Left cardiac atrium (tissue), 4 donors: Measurements from ENCODE around the gene ZNF516. TPM values are rescaled to one million over a fixed set of nuclear protein-coding genes. Genes with fewer than 3 reads are reported as not detected.
"Not testable (repeated sequence)": the region's sequence is repeated elsewhere in the genome, so short reads cannot be mapped to it uniquely, and the experiment has no call there.

Source experiments
- ATAC-seq, 2 donors: fragments of 200-7000 bp; cut with Tn5 transposase; one replicate each; pipeline ENCODE4 v1.9.1; 2020; ENCODE audit warnings: mild to moderate bottlenecking in 2 of 2, moderate library complexity in 2 of 2
- DNase-seq: peaks from one replicate; pipeline ENCODE4 v3.0.0-alpha.2; 2020
- intact Hi-C, 2 donors: fragments of 100-400 bp; cut with DNase I; formaldehyde crosslinking; loops; one replicate each; pipeline versions ENCODE4 v1.14.1 to v1.15.1; 2022 to 2023
- long read RNA-seq: library from polyadenylated mRNA; unstranded; transcript quantifications from one replicate; pipeline ENCODE4 v2.0.0, GENCODE V29; 2021
- total RNA-seq, 2 donors: library from RNA; stranded (reverse); fragmentation: NEBNext Ultra II Directional; extraction: Animal tissue kit (Norgen Biotek cat#: 25700); gene quantifications; one replicate each; pipeline ENCODE4 v1.2.1, GENCODE V29; 2021
- donor health status: DM: no; HTN: yes; CAD: no.
- donor health status: DM: no; HTN: yes; CAD: no; lungs with severe emphysema.
- donor health status: DM: yes; HTN: yes; CAD: no.
- donor health status: Dilated cardiomyopathy.

Gene ZNF516, protein sequence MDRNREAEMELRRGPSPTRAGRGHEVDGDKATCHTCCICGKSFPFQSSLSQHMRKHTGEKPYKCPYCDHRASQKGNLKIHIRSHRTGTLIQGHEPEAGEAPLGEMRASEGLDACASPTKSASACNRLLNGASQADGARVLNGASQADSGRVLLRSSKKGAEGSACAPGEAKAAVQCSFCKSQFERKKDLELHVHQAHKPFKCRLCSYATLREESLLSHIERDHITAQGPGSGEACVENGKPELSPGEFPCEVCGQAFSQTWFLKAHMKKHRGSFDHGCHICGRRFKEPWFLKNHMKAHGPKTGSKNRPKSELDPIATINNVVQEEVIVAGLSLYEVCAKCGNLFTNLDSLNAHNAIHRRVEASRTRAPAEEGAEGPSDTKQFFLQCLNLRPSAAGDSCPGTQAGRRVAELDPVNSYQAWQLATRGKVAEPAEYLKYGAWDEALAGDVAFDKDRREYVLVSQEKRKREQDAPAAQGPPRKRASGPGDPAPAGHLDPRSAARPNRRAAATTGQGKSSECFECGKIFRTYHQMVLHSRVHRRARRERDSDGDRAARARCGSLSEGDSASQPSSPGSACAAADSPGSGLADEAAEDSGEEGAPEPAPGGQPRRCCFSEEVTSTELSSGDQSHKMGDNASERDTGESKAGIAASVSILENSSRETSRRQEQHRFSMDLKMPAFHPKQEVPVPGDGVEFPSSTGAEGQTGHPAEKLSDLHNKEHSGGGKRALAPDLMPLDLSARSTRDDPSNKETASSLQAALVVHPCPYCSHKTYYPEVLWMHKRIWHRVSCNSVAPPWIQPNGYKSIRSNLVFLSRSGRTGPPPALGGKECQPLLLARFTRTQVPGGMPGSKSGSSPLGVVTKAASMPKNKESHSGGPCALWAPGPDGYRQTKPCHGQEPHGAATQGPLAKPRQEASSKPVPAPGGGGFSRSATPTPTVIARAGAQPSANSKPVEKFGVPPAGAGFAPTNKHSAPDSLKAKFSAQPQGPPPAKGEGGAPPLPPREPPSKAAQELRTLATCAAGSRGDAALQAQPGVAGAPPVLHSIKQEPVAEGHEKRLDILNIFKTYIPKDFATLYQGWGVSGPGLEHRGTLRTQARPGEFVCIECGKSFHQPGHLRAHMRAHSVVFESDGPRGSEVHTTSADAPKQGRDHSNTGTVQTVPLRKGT
- 10 to 100 TPM; 14.9 to 15.7 TPM for total RNA-seq
- long read RNA-seq: 0 reads

DNA sequence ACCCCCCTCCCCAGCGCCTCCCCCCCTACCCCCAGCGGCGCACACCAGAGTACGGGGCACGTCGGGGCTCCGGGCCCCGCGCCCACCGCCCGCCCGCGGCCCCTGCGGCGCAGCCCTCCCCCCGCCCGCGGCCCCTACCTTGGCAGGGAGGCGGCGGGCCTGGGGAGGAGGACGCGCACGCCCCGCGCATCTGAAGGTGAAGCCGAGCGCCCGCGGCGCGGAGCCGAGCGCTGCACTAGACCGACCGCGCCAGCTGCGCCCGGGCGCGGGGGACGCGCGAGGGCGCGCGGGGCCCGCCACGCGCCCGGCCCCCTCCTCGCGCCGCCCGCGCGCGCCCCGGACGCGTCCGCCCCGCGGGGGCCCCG, at the start of gene ZNF516:
Gene ZNF516 (minus strand): TSS at position 237 of the 365 bp plus-strand sequence. CDS start 52,188 bp downstream, outside the sequence.
- intact Hi-C loops: no loop called here
- DNase-seq (peak; percentile 59), ATAC-seq (no peak)

DNA sequence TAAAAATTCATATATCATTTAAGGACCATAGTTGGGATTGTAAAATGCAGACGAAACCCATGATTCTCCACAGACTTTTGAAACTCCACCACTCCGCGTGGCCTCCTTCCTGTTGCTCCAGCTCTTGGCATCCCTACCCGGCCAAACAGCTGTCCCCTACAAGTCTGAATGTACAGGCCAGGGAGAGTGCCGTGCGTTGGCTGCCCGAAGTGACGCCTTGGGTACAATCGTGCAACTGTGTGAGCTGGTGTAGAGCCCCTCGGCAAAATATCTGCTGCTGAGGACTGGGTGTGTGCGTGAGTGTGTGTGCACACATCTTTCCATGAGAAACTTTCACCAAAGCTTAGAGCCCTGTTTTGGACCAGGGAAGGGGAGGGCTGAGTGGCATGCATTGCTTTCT, 43.8 kb upstream of the ZNF516 start:
- DNase-seq: no peak
- ATAC-seq: no peak
- intact Hi-C loops: no loop called here

DNA sequence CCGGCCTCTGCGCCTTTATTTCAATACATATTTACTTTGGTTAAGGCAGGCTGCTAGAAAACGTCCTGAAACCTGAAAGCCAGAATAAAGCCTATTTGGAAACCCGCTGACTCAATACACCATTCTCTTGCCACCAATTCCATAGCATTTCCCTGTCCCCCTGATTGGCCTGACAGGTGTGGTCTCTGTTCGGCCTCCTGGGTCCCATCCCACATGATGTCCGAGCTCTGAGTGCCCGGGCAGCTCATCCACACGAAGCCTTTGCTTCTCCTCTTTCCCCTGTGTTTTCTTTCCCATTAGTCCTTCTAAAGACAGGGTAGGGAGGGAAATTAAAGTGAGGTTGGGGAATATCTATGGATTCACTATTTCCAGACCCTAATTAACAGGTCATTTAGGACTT, 42.6 kb upstream of the ZNF516 start:
- intact Hi-C loops: no loop called here
- ATAC-seq (no peak), DNase-seq (no peak)

DNA sequence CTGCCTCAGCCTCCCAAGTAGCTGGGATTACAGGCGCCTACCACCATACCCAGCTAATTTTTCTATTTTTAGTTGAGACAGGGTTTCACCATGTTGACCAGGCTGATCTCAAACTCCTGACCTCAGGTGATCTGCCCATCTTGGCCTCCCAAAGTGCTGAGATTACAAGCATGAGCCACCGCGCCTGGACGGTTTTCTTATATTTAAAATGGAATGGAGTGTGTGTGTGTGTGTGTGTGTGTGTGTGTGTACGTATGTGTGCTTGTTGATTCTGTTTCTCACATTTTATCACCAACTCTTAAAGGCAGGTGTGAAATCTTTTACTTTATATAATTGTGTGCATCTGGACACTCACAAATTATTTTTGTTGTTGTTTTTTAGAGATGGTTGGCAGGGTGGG, 41.6 kb upstream of the ZNF516 start:
- ATAC-seq, intact Hi-C loops, DNase-seq: not testable (repeated sequence)

DNA sequence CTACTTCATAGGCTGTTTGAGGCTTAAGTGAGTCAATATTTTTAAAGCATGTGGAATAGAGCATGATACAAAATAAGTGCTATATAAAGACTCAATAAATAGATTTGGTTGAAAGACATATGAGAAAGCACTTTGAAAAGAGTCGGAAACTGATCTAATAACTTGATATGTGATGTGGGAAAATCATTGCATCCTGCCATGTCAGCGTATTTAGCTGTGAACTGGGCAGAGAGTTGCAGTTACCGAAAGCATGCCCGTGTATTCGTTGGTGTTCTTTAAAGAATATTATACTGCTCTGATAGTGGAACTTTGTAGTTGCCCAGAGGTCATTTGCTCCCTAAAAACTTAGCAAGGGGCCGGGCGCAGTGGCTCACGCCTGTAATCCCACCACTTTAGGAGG, 37.8 kb upstream of the ZNF516 start:
- ATAC-seq (no peak), DNase-seq (no peak)
- intact Hi-C loops: no loop called here

DNA sequence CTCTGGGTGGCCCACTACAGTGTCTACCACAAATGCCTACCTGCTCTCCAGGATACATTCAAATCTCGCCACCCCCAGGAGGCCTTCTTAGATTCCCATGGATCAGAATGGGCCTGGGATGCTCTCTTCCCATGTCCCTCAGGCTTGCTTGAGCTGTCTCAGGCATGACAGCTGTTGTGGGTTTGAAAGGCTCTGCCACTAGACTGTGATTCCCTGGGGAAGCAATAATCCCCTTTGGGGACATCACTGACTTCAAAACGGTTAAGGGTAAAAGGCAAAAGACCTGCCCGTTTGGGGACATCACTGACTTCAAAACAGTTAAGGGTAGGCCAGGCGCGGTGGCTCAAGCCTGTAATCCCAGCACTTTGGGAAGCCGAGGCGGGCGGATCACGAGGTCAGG, 35.8 kb upstream of the ZNF516 start:
- ATAC-seq: no peak
- DNase-seq: no peak
- intact Hi-C loops: no loop called here

DNA sequence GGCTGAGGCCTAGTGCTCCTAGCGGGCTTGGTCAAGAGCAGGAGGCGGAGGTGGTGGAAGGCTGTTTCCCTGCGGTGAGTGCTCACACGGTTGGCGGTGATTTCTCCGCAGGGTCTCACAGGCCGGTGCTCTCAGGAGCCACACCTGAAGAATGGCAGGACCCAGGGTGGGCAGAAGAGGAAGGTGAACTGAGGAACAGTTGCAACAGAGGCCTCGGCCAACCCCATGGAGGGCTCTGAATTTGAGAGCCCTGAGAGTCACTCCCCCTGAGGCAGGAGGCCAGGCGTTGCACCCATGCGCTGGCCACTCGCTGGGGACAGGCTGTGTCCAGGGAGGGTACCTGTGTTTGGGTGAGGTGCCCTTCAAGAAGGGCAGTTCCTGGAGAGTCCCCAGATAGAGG, 35.3 kb upstream of the ZNF516 start:
- ATAC-seq (no peak), DNase-seq (no peak)
- intact Hi-C loops: no loop called here

DNA sequence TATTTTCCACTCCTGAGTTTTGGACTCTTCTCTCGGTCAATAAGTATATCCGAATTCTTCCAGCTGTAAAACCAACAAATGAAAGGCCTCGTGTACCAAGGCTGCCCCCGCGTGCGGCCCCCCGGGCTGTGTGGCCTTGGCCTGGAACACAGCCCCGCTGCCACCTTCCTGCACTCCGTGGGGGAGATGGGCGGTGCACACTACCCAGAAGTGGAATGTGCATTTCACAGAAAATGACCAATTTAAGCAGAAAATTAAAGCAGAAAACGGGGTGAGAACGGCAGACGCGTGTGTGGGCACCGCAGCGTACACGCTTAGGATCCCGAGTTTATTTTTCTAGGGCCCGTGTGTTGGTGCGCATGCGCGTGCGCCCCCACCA, 34.4 kb upstream of the ZNF516 start:
- intact Hi-C loops: loop anchor here in 1 of 2 donors (5.0 kb wide), 1 partner anchor 38 kb away; no protein-coding TSS in a partner anchor
- no peak for ATAC-seq
- no peak for DNase-seq

DNA sequence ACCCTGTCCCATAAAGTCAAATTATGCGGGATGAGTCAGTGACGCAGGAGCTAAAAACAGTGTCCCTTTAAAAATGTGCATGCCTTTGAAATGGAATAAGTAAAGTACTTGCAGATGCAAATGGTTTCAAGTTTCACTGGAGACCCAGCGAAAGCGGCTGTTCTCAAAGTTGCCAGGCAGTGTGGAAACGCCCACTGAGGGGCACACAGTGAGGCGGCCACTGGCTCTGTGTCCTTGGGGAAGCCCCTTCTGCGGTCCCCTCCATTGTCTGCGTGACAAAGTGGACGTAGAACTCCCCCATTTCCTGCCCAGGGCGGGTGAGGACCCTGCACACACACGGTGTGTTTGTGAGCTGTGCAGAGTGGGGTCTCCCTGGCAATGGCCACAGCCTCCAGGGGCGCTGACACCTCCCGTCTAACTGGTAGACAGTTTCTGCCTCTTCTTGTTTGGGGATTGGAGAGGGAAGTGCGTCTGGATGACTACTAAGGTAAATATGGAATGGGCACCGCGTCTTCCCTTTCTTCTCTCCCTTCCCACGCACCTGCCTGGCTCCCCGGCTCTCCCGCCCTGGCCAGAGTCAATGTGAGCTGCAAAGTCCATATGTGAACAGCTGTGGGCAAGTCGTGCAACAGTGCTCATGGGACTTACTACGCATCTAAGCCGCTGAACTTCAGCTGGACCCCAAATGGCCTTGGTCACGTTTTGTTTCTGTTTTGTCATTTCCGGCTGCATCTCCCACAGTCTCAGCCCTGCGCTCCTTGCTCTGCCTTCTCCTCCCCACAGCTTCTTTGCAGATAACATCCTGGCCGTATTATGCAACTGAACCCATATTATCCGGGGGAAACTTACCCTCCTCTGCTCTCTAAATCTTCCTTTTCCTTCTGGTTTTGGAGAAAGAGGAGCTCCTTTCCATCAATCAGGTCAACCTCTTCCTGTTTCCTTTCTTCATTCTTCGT, 33.7 kb upstream of the ZNF516 start:
- ATAC-seq (peak; percentile 53 to 65), DNase-seq (no peak)
- intact Hi-C loops: loop anchor here in 1 of 2 donors (5.0 kb wide), 1 partner anchor 39 kb away; no protein-coding TSS in a partner anchor

DNA sequence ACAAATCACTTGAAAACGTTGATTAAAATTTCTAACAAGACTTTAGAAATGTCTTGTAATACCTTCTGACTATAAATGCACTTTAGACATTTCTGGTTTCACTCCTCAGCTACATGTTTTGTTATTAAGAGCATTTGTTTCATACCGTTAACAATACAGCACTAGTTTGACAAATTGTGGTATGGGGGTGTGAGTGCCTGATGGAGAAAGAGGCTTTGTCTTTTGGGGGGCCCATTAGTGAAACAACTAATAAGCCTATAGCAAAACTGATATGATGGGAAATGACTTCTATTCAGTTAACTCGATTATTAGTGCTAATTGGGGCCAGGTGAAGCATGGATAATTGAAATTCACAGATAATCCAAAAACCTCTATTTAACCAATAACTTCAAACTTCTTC, 30.9 kb upstream of the ZNF516 start:
- no peak for ATAC-seq
- intact Hi-C loops: loop anchor here in 1 of 2 donors (5.0 kb wide), 1 partner anchor 41 kb away; no protein-coding TSS in a partner anchor

DNA sequence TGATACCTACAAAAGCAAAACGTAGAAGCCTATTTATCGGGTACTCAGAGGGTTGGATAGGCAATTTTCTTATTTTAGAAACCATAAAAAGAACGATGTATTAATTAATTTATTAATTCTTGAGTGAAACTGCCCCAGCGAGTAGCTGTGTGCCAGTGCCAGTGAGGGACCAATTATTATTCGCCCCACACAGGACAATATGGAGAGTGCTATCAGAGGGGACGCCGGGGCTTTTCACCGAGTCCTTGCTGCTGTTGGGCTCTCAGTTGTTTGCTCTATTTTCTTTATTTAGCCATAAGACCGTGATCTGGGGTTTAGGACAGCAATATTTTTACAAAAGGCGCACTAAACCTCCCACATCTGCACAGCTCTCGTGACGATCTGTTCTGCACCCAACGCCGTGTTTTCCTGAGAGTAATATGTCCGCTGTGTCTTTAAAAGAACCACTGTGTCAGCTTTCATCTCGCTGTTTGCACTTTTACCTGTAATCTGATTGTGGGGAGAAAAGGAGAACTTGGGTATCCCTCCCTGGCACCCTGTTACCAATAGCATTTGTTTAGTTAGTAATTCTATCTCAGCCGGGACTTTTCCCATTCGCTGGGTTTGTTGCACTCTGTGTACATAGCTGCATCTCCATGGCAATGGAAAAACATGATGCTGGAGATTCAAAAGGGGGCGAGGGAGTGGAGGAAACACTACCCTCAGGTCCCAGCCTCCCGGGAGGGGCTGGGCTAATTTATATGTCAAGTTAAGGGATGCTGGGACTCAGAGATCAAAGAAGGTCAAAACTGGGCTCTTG, 30.1 kb upstream of the ZNF516 start:
- intact Hi-C loops: loop anchor here in 1 of 2 donors (5.0 kb wide), 1 partner anchor 42 kb away; no protein-coding TSS in a partner anchor
- DNase-seq (no peak), ATAC-seq (peak; percentile 64 to 67)

More for the DNA sequence above, 30.9 kb upstream of the ZNF516 start:
- DNase-seq: no peak

DNA sequence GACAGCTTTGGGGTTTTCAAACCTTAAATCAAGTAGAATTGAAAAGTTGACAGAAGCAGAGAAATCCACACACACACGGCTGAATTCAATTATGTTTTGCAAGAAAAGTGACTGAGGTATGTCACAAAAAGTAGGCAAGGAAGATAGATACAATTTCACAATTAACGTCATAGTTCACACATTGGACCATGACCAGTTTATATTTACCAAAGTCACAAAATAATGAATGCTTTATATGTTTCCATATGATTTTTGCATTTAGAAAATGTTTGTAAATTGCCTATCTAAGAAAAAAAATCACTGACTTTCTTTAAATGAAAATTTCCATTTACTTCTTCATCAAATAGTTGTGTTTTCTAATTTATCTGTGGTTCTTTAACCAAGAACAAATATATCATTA, 29.4 kb upstream of the ZNF516 start:
- DNase-seq (no peak), ATAC-seq (no peak)
- intact Hi-C loops: no loop called here

DNA sequence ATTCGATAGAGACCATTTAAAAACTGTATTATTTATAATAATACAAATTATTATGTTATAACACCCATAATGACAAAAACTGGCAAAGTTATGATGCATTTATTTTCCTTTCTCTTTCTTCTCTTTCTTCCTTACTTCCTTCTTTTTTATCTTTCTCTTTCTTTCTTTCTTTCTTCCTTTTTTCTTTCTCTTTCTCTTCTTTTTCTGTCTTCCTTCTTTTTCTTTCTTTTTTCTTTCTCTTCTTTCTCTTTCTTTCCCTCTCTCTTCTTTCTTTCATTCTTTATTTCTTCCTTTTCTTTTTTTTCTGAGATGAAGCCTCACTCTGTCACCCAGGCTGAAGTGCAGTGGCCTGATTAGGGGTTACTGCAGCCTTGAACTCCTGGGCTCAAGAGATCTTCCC, 27.5 kb upstream of the ZNF516 start:
- intact Hi-C loops: no loop called here
- no peak for DNase-seq
- no peak for ATAC-seq

DNA sequence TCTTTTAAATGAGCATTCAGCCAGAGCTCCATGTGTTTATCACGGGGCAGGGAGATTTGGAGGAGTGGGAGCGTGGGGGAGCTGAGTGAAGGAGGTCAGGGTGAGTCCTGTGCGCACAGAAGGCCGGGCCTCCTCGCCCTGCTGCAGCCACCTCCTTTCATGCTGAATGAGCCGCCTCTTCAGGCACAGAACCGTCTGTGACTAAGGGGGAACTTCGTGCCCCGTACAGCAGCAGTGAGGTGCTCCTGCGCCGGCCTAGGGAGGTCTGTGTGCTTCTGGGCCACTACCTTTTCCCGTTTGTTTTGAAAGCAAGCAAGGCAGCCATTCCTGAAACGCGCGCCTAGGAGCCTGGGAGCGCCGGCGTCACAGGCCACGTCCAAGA, 27.1 kb upstream of the ZNF516 start:
- intact Hi-C loops: no loop called here
- ATAC-seq: no peak
- no peak for DNase-seq

DNA sequence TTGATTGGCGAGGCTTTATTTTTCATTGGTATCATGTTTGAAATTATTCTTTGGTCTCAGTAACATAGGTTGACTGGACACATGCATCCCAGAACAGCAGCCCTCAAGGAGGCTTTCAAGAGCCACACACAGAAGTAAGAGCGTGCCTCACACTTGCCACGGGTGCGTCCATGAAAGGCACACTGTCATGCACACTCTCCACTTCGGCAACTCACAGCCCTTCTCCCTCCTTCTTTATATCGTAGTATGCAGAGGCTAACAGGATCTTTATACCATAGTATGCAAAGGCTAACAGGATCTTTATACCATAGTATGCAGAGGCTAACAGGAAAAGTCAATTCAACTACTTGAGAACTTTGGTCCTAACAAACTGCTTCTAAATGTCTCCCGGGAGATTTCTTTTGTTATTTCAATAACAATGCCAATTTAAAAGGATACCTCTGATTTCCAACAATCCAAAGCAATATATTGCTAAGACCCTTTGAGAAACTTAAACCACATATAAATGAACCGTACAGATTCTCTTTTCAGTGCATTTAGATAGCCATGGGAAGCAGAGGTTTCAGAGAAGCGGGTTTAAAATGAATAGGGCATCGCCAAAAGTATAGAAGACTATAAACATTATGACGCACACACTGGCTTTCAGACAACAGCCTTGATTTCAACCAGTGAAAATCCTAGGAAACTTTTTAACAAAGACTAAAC, 26.5 kb upstream of the ZNF516 start:
- DNase-seq (no peak), ATAC-seq (no peak)
- intact Hi-C loops: no loop called here

DNA sequence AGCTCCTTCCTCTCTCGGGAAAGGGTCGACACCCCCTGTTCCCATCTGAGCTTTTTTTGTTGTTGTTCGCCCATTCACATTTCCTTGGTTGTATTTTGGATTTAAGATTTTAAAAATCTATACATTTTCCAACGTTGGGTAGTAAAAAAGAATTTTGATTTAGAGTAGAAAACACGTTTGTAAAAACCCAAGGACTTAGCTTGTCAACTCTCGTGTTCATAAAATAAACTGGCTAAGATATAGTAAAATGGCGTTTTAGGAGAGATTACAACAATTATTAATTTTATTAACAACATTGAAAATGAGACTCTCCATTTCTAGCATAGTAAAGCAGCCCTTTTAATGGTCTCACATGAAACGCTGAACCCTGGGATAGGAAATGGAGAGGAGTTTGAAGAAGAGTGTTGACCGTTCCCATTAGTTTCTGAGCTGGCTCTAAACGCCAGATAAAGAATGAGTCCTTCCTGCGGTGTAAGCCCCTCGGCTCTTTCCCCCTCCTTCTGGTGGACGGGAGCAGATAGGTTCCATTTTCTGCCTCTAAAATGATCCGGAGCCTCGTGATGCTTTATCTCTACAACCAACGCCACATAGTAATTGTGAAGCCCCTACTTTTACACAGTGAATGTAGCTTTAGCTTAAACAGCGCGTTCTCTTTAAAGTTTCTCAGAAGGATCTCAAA, 24.0 kb upstream of the ZNF516 start:
- no peak for DNase-seq

More for the DNA sequence above, 24.0 kb upstream of the ZNF516 start:
- intact Hi-C loops: no loop called here
- ATAC-seq: peak; percentile 53 to 58
